A549 (cell line): ENCODE data around the gene LRRC4B. TPM values are rescaled to one million over a fixed set of nuclear protein-coding genes. Genes with fewer than 3 reads are reported as not detected.

ENCODE experiments used
- ATAC-seq, 2 experiments: fragments of 200-7000 bp in 1 of 2; fragments of >200 bp in 1 of 2; cut with Nextera tagmentation in 1 of 2; cut with Tn5 transposase in 1 of 2; 3 replicates each; pipeline versions ENCODE4 v1.8.0 to v1.9.1; 2018 to 2020; ENCODE audit warnings: mild to moderate bottlenecking in 1 of 2, moderate library complexity in 1 of 2
- CTCF ChIA-PET: fragments of 300-600 bp; sonication (Branson Sonifier 250); formaldehyde crosslinking; extraction: SDS; loops from one replicate; lab custom pipeline; 2021; ENCODE audit warnings: antibody characterized with exemption, inconsistent platforms; lab: Yijun Ruan, JAX
- POLR2A ChIA-PET: fragments of 350-600 bp; formaldehyde crosslinking; extraction: SDS; loops from one replicate; lab custom pipeline; 2021; ENCODE audit warnings: antibody characterized with exemption, inconsistent platforms; lab: Yijun Ruan, JAX
- DNase-seq, 2 experiments: peaks; one replicate each; pipeline versions ENCODE4 v3.0.0 to v3.0.0-alpha.2; 2011 to 2016; ENCODE audit warnings: low read depth in 1 of 2, low spot score in 1 of 2
- FAIRE-seq: peaks from 2 replicates; lab custom pipeline; 2011; peaks lifted over from hg19 to GRCh38; lab: Jason Lieb, UNC
- H3K27ac ChIP-seq, 2 experiments: fragments of >200 bp; sonication (Bioruptor Twin); formaldehyde crosslinking; 3 replicates each; pipeline ENCODE4 v1.5.1; 2016 to 2017
- H3K4me1 ChIP-seq: fragments of >200 bp; sonication (Bioruptor Twin); formaldehyde crosslinking; 3 replicates; pipeline ENCODE4 v1.6.1; 2016
- H3K4me2 ChIP-seq: fragments of >200 bp; sonication (Bioruptor Twin); formaldehyde crosslinking; 3 replicates; pipeline ENCODE4 v1.6.1; 2016
- H3K4me3 ChIP-seq: fragments of >200 bp; sonication (Bioruptor Twin); formaldehyde crosslinking; 3 replicates; pipeline ENCODE4 v1.5.1; 2016
- H3K9me3 ChIP-seq: fragments of >200 bp; sonication (Bioruptor Twin); formaldehyde crosslinking; 3 replicates; pipeline ENCODE4 v1.6.1; 2016
- BHLHE40 ChIP-seq: IDR thresholded peaks from 2 replicates; pipeline ENCODE4 v1.6.1; 2012; ENCODE audit warnings: low read depth, low read length, inconsistent platforms
- CHD4 ChIP-seq: fragments of 200-600 bp; sonication (generic); IDR thresholded peaks from 2 replicates; pipeline ENCODE4 v1.6.1; 2016; ENCODE audit warnings: antibody characterized with exemption, mild to moderate bottlenecking, borderline replicate concordance
- EHF ChIP-seq: fragments of 250-450 bp; sonication (Bioruptor Pico); IDR thresholded peaks from 2 replicates; pipeline ENCODE4 v1.5.0; 2020; ENCODE audit warnings: mild to moderate bottlenecking
- ELK1 ChIP-seq: fragments of 150-350 bp; IDR thresholded peaks from 2 replicates; pipeline ENCODE4 v1.6.1; 2014; ENCODE audit warnings: low read depth, mild to moderate bottlenecking, low read length
- EP300 ChIP-seq, 2 experiments: fragments of >200 bp; sonication (Bioruptor Twin); formaldehyde crosslinking; IDR thresholded peaks; 2 replicates in 1 of 2; 3 replicates in 1 of 2; pipeline ENCODE4 v1.6.1; 2016 to 2017
- ESRRA ChIP-seq: fragments of 150-350 bp; IDR thresholded peaks from 2 replicates; pipeline ENCODE4 v1.6.1; 2014; ENCODE audit warnings: mild to moderate bottlenecking, low read length, borderline replicate concordance
- HDAC2 ChIP-seq: fragments of 200-600 bp; sonication (generic); IDR thresholded peaks from 2 replicates; pipeline ENCODE4 v1.6.1; 2016
- MAFK ChIP-seq: fragments of 450-650 bp; IDR thresholded peaks from 2 replicates; pipeline ENCODE4 v1.6.1; 2014; ENCODE audit not compliant: partially characterized antibody
- NR3C1 ChIP-seq: fragments of >200 bp; sonication (Bioruptor Twin); formaldehyde crosslinking; IDR thresholded peaks from 3 replicates; pipeline ENCODE4 v1.6.1; 2017
- PHF8 ChIP-seq: fragments of 200-600 bp; sonication (generic); IDR thresholded peaks from 2 replicates; pipeline ENCODE4 v1.6.1; 2016; ENCODE audit warnings: low read depth, mild to moderate bottlenecking, antibody characterized with exemption, moderate library complexity, borderline replicate concordance
- RAD21 ChIP-seq, 2 experiments: fragments of >200 bp in 1 of 2; sonication (Bioruptor Twin) in 1 of 2; formaldehyde crosslinking in 1 of 2; IDR thresholded peaks in 1 of 2; conservative IDR thresholded peaks in 1 of 2; 2 replicates in 1 of 2; 3 replicates in 1 of 2; pipeline ENCODE4 v1.6.1; 2012 to 2018; ENCODE audit warnings: inconsistent platforms in 1 of 2
- RARB ChIP-seq: fragments of 250-450 bp; sonication (Bioruptor Pico); IDR thresholded peaks from 2 replicates; pipeline ENCODE4 v1.8.0; 2021; ENCODE audit warnings: mild to moderate bottlenecking, moderate library complexity
- SMC3 ChIP-seq: fragments of >200 bp; sonication (Bioruptor Twin); formaldehyde crosslinking; IDR thresholded peaks from 3 replicates; pipeline ENCODE4 v1.6.1; 2018; ENCODE audit warnings: inconsistent platforms
- SREBF2 ChIP-seq: fragments of 450-650 bp; IDR thresholded peaks from 2 replicates; pipeline ENCODE4 v1.6.1; 2014; ENCODE audit warnings: mild to moderate bottlenecking, moderate library complexity
- TP53 ChIP-seq: fragments of 250-450 bp; sonication (Bioruptor Pico); IDR thresholded peaks from 2 replicates; pipeline ENCODE4 v1.5.0; 2021; ENCODE audit warnings: mild to moderate bottlenecking, moderate library complexity
- ZSCAN20 ChIP-seq: fragments of 250-450 bp; sonication (Bioruptor Pico); IDR thresholded peaks from 2 replicates; pipeline ENCODE4 v1.8.0; 2022; ENCODE audit warnings: mild to moderate bottlenecking, moderate library complexity
- WGBS: methylation state at CpG from one replicate; pipeline ENCODE4 v1.1.6; 2017; ENCODE audit errors: missing lambda C conversion rate; 5-methylcytosine and 5-hydroxymethylcytosine counted together
- polyA plus RNA-seq, 4 experiments: library from polyadenylated mRNA; depleted of rRNA in 3 of 4; stranded (reverse); fragments of >200 nt; fragmentation: RNase III in 1 of 4; extraction: RNeasy Plus Mini Kit Qiagen cat#74134 plus additional on column Dnase treatment in 1 of 4; gene quantifications; 2 replicates in 3 of 4; 3 replicates in 1 of 4; pipeline ENCODE4 v1.2.3, GENCODE V29; 2011 to 2017
- TF ChIP-seq, protein P1 (sequence below): fragments of 250-450 bp; sonication (Bioruptor Pico); IDR thresholded peaks from 2 replicates; pipeline ENCODE4 v1.5.0; 2020; ENCODE audit warnings: low read depth, mild to moderate bottlenecking, moderate library complexity
- TF ChIP-seq, protein P2 (sequence below): fragments of 450-650 bp; IDR thresholded peaks from 2 replicates; pipeline ENCODE4 v1.6.1; 2014; ENCODE audit warnings: antibody characterized with exemption
- TF ChIP-seq, protein P3 (sequence below): fragments of 200-600 bp; sonication (generic); IDR thresholded peaks from 2 replicates; pipeline ENCODE4 v1.6.1; 2016; ENCODE audit warnings: antibody characterized with exemption, mild to moderate bottlenecking, moderate library complexity

The LRRC4B gene
- polyA plus RNA-seq, 2 of the 4 experiments (the other 2 are of a cell fraction) = 0.54 to 0.97 TPM

DNA sequence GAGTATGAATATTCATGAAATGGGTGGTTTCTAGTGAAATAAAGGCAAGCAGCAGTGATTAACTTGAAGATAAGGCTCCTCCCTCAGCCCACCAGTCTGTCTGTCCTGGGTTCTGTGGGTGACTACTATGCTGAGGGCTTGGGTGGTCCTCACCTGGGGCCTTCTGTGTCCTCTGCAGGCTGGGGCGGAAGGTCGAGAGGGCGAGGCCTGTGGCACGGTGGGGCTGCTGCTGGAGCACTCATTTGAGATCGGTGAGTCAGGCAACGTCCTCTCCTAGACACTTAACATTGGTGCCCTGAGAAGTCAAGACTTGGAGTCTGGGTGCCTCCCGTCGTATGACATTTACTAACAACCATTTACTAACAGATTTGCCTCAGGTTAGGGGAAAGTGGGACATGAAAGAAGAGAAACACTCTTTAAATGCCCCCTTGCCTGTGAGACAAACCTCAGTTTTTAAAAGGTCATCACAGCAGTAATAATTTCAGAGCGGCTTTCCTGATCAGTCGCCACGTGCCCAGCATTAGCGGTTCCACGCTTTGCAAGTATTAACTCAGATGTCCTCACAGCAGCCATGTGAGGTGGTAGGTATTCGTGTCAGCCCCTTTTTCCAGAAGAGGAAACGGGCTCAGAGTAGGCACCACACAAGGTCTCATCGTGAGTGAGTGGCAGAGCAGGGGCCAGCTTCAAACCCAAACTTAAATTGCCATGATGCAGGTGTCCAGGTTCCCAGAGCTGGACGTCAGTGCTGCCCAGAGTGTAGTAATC is 90.3 kb downstream of the LRRC4B start:
- peak overlapping the region; percentile 97 for H3K4me2 ChIP-seq
- H3K27ac ChIP-seq = no peak overlapping the region
- POLR2A ChIA-PET = interaction anchor here (1.0 kb wide), 1 partner anchor 109 kb away, joined by 3 read pairs; no protein-coding TSS in a partner anchor
- H3K4me1 ChIP-seq = peaks cover 12% of the 10 kb centered on the region
- CTCF ChIA-PET = interaction anchor here (0.8 to 3.6 kb wide), 20 partner anchors 10 to 330 kb away, joined by 3 to 29 read pairs (median 12); partner anchors contain the start of gene POLD1
- no peaks in the 10 kb centered on the region for H3K9me3 ChIP-seq
- ATAC-seq (no peak), DNase-seq (no peak), FAIRE-seq (no peak)
- TF ChIP-seq SMC3 (no peak), MAFK (no peak), HDAC2 (no peak), PHF8 (no peak), TP53 (CRISPR knock-in tag) (no peak), ESRRA (no peak)
- TF ChIP-seq, protein P1, sequence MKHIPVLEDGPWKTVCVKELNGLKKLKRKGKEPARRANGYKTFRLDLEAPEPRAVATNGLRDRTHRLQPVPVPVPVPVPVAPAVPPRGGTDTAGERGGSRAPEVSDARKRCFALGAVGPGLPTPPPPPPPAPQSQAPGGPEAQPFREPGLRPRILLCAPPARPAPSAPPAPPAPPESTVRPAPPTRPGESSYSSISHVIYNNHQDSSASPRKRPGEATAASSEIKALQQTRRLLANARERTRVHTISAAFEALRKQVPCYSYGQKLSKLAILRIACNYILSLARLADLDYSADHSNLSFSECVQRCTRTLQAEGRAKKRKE (CRISPR knock-in tag) = no peak
- peak overlapping the region; percentile 86 for H3K4me3 ChIP-seq
- 93% methylated on average over 17 of the region's 17 CpGs for WGBS

DNA sequence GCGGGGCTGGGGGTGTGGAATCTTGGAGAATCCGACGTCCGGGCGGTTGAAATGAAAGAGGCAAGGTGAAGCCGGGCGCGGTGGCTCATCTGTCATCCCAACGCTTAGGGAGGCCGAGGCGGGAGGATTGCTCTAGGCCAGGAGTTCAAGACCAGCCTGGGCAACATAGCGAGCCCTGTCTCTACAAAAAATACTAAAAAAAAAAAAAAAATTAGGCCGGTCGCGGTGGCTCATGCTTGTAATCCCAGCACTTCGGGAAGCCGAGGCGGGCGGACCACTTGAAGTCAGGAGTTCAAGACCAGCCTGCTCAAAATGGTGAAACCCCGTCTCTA is 91.4 kb downstream of the LRRC4B start:
- Histone ChIP-seq H3K9me3 (no peaks in the 10 kb centered on the region), H3K27ac (peak overlapping the region; percentile 87 to 93), H3K4me3 (peak overlapping the region; percentile 86), H3K4me2 (peak overlapping the region; percentile 97), H3K4me1 (peaks cover 12% of the 10 kb centered on the region)
- ChIA-PET POLR2A (no interaction called here), CTCF (interaction anchor here (0.6 to 0.7 kb wide), 2 partner anchors 17 to 64 kb away, joined by 3 to 4 read pairs; no protein-coding TSS in a partner anchor)
- no peak for FAIRE-seq
- WGBS = 6% methylated on average over 19 of the region's 20 CpGs
- no peak for ATAC-seq
- no peak for TF ChIP-seq SMC3
- TF ChIP-seq, protein P2, sequence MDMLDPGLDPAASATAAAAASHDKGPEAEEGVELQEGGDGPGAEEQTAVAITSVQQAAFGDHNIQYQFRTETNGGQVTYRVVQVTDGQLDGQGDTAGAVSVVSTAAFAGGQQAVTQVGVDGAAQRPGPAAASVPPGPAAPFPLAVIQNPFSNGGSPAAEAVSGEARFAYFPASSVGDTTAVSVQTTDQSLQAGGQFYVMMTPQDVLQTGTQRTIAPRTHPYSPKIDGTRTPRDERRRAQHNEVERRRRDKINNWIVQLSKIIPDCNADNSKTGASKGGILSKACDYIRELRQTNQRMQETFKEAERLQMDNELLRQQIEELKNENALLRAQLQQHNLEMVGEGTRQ = no peak
- no peak for TF ChIP-seq RARB
- no peak for TF ChIP-seq ESRRA
- no peak for TF ChIP-seq EP300 (IDR thresholded peaks at IDR 0.05)
- TF ChIP-seq CHD4 = no peak
- no peak for TF ChIP-seq ZSCAN20 (CRISPR knock-in tag)
- TF ChIP-seq EHF = no peak
- TF ChIP-seq RAD21 (conservative IDR thresholded peaks at IDR 0.05 in 1 of 2, IDR thresholded peaks at IDR 0.05 in 1 of 2) = no peak
- no peak for TF ChIP-seq SREBF2
- TF ChIP-seq, protein P3, sequence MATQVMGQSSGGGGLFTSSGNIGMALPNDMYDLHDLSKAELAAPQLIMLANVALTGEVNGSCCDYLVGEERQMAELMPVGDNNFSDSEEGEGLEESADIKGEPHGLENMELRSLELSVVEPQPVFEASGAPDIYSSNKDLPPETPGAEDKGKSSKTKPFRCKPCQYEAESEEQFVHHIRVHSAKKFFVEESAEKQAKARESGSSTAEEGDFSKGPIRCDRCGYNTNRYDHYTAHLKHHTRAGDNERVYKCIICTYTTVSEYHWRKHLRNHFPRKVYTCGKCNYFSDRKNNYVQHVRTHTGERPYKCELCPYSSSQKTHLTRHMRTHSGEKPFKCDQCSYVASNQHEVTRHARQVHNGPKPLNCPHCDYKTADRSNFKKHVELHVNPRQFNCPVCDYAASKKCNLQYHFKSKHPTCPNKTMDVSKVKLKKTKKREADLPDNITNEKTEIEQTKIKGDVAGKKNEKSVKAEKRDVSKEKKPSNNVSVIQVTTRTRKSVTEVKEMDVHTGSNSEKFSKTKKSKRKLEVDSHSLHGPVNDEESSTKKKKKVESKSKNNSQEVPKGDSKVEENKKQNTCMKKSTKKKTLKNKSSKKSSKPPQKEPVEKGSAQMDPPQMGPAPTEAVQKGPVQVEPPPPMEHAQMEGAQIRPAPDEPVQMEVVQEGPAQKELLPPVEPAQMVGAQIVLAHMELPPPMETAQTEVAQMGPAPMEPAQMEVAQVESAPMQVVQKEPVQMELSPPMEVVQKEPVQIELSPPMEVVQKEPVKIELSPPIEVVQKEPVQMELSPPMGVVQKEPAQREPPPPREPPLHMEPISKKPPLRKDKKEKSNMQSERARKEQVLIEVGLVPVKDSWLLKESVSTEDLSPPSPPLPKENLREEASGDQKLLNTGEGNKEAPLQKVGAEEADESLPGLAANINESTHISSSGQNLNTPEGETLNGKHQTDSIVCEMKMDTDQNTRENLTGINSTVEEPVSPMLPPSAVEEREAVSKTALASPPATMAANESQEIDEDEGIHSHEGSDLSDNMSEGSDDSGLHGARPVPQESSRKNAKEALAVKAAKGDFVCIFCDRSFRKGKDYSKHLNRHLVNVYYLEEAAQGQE = no peak
- TF ChIP-seq NR3C1 = no peak
- no peak for TF ChIP-seq BHLHE40
- no peak for TF ChIP-seq ELK1
- DNase-seq = no peak
